Globus pallidus (tissue), 1 donor: Measurements from ENCODE around the gene GRM3.

Experiments used
- DNase-seq: peaks from one replicate; pipeline ENCODE4 v3.0.0-alpha.2; 2015; ENCODE audit warnings: low spot score

The GRM3 gene

GRCh38 chr7:86692755-86693154 lies 49.0 kb downstream of the GRM3 start:
- DNase-seq, result no peak

DNA sequence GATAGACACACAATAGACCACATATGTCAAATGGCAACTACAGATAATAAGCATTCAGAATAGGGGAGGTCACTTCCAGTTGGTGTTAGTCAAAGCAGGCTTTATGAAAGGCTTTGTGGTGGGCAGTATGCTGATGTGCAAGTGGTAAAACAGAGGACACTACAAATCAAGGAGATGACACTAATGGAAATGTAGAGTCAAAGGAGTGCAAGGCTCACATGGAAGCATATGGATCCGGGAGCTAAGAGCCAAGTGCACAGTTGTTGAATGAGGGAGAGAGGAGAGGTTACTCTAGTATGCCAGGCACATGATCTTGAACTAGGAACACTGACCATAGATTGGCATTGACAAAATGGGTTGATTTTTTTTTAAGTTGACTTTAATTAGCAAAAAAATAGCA lies 62.7 kb downstream of the GRM3 start:
- DNase-seq, result no peak

GRCh38 chr7:86708031-86708680 lies 64.4 kb downstream of the GRM3 start:
- DNase-seq, result peak; percentile 83

- no peak for DNase-seq
Measured at GRCh38 chr7:86720306-86720705, 76.6 kb downstream of the GRM3 start.

DNA sequence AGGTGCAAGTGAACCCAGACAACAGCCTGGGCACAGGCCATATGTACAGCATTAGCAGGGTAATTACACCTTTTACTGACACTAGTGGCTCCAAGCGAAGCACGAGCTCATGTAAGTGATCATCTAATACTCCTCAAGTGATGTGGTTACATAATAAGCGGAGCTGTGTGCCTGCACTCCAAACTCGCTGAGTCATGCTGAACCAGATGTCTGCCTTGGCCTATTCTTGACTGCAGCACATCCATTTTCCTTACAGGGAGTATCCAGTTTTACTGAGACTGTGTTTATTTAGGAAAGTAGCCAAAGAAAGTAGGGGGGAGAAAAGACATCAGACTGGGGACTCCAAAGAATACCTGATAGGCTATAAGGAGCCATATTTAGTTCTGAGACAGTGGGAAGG lies 90.1 kb downstream of the GRM3 start:
- no peak for DNase-seq

DNA sequence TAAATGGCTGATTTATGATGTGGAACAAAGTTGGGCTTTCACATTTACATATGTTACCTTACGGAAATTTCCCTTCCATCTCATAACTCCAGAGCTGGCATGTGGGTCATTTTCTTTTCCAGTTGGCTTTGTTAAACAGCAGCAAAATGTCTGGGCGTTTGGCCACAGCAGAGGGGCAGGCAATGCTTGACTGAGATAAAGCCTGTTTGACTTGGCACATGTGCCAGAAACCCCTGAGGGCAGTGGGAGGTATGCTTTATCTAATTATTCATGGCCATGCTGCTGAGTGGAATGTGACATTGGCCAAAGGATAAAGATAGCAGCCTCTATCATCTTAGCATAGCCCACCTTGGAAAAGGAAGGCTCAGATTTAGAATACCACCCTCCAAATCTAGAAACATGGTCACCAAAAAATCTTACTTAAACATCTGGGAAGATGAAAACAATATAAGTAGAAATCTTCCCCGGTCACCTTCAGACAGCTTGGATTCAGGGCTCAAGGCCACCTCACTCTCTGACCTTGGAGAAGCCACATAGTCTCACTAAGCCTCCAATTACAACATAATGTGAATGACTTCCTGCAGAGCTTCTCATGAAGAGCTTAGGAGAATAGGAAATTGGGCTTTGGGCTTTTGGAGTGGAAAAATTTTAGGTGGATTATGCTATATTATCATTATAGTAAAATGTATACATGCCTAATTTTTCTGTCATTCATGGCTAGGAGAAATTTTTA lies 101.5 kb downstream of the GRM3 start:
- DNase-seq, result no peak

- DNase-seq, result no peak
Measured at GRCh38 chr7:86747698-86748097, 104.0 kb downstream of the GRM3 start.

DNA sequence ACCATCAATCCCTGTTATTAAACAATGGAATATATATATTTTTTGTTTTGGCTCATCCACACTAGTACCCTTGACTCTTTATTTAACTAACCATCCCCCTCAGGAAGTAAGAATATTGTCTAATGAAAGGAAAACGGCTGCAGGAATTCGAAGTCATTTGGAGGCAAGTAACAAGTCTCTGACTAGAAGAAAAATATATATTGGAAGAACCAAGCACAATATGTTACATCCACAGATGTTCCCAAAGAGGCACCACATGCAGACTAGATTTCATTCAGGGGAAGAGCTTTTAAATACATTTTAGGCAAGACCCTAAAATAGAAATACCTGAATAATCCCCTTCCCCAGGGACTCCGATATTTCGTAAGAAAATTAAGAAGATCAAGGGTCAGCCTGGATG lies 104.5 kb downstream of the GRM3 start:
- DNase-seq, result no peak

DNA sequence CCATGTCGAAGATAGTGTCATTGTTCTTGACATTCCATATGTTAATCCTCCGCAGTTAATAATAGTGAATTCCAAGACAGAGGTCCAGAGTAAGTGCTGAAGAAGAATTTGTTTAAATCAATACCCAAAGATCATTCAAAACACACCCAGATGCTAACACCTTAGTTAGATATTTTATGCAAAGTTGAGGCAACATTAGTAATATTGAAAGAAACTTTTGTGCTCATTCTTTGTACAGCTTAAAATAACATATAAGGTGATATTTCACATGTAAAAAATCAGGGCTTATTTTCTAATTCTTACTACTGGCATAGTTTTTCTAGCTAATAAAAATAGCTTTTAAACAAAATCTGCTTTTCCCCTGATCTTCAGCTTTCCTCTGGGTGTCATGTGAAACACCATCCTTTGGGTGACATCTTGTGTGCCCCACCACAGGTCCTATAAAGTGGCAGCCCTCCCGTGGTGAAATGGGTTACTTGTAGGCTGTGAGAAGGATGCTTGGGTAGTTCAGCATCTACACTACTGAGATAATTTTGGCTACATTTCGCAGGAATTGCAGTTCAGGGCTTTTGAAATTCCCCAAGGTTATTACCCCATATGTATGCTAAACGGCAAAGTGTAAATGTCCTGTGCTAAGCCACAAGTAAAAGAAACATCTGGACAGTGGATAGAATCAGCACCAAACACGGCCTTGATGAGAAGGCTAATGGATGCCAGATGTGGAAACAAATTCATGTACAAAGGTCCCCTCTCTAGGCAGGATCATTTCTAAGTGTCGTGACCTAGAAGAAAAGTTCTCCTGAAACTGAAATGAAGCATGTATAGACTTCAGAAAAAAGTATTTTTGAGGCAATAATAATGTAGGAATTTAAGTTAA lies 105.4 kb downstream of the GRM3 start:
- no peak for DNase-seq

DNA sequence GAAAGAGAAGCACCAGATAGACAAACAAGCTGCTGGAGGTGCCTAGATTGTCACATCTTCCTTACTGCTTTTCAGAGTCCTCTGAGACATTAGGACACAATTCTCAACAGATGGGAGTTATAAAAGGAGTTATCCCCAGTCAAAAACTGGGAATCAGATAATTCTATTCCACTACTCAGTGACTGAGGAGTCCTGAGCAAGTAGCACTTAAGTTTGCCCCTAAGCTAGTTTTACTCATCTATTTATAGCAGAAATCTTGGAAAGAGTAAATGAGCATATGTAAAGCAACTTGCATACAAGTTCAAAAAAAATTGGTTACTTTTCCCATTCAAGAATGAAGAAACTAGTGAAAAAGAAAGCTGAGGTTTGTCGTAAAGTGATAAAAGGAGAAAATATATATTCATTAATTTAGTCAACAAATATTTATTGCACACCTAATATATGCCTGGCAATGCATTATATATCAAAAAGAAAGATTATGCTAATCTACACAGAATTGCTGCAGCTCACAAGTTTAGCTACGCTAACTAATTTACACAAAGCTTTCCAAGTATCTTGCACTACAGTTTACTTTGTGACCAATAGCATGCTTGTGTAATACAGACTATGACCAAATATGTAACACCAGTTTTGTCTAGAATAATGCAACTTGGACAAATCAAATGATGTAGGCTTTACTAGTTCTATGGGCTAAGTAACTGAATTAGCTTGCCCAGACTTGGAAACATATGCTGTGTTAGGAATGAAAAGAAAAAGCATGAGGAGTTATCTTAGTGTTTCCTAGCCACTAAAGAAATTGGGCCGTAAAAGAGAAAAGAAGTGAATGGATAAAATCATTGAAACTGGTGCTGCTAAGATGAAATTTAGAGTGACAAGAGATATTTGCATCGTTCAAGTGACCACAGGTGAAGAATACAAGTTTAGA lies 106.3 kb downstream of the GRM3 start:
- DNase-seq, result no peak

- peak; percentile 56 for DNase-seq
Measured at GRCh38 chr7:86760236-86760635, 116.5 kb downstream of the GRM3 start.

DNA sequence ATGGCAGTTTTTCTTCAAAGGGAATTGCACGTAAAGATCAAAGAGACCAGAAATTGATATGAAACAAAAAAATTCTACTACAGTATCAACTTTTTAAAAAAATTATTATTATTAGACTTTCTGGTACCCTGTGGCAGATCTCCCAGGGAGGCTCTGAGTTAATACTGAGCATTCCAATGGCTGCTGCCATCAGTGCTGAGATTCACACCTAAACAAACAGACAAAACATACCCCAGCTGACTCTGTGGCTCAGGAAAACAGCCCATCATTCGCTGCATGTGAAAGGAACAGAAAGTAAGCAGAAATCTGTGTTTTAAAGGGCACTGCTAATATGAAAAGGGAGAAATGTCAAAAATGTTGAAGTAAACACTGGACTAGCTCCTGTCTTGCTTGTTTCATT lies 118.4 kb downstream of the GRM3 start:
- DNase-seq, result no peak

DNA sequence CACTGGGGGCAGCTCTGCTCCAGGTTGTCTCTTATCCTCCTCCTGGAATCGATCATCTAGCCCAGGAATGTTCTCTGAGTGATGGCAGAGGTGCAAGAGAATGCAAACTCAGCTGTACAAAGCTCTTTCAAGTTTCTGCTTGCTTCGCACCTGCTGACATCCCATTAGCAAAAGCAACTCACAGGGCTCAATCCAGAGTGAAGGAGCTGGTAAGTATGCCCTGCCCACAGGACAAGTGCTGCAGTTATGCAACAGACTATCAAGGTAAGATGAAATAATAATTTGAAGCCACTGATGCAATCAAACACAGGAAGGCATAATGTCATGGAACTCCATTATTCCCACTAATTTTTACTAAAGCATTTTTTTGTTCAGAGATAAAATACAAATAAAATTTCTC lies 122.2 kb downstream of the GRM3 start:
- DNase-seq, result no peak

DNA sequence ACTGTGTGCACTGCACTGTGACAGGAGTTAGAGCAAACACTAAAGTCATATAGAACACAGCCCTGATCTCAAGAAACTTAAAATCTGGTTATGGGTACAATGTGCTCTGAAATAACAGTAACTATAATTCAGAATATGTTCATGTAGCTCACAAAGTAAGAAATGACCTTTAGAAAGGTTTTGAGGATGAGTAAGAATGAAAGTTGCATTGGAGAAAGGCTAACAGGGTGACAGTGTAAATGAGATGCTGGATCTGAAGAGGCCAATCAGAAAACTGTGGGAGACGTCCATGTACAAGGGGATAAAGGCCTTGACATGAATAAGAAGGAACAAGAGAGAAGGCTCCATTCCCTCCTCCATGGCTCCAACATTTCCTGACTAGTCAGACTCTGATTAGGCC lies 124.7 kb downstream of the GRM3 start:
- no peak for DNase-seq

GRCh38 chr7:86768967-86769760 lies 125.5 kb downstream of the GRM3 start:
- no peak for DNase-seq

GRCh38 chr7:86773309-86773708 lies 129.6 kb downstream of the GRM3 start:
- no peak for DNase-seq

DNA sequence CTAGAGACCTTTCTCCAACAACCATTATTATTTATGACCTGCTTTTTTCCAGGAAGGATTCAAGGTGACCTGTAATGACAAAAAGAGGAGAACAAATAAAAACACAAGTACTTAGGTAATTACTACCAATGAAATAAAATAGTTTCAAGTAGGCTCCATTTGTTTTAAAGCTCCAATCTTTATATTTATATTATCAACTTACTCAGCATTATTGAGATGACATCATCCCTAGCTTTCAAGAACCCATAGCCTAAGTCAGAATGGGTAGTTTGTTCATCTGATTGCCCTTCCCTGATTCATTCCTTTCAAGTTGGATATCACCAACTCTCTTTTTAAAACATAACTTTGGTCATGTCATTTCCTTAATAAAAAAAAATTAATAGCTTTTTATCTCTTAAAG lies 131.5 kb downstream of the GRM3 start:
- no peak for DNase-seq

GRCh38 chr7:86776136-86776535 lies 132.4 kb downstream of the GRM3 start:
- peak; percentile 43 for DNase-seq

- peak; percentile 51 for DNase-seq
Measured at GRCh38 chr7:86778271-86778670, 134.6 kb downstream of the GRM3 start.

- DNase-seq, result no peak
Measured at GRCh38 chr7:86784765-86785164, 141.1 kb downstream of the GRM3 start.

- DNase-seq, result no peak
Measured at GRCh38 chr7:86785641-86786040, 141.9 kb downstream of the GRM3 start.
